GM03348 (cell line): ENCODE data around the gene NTM.

Experiments used
- DNase-seq: peaks from one replicate; pipeline ENCODE4 v3.0.0; 2012; ENCODE audit warnings: low spot score

NTM gene

DNA sequence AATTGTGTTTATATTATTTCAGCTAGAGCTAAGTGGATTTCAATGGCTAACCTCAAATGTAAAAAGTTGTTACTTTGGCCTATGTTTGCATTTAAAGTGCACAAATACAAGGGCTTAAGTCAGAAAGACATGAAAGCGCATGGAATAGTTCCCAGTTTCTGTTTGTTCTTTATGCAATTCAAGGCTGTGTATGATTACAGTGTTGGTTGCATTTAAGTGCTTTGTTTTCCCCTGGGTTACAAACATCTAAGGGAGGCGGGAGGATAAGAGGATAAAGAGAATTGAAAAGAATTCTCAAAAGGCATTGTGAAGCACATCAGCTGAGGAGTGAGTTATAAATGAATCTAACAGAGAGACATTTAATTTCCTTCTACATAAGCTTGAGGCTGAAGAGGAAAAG lies 453.4 kb downstream of the NTM start:
- DNase-seq: no peak

- DNase-seq: peak; percentile 55
These were observed 454.4 kb downstream of the NTM start for GRCh38 chr11:131824771-131825170.

DNA sequence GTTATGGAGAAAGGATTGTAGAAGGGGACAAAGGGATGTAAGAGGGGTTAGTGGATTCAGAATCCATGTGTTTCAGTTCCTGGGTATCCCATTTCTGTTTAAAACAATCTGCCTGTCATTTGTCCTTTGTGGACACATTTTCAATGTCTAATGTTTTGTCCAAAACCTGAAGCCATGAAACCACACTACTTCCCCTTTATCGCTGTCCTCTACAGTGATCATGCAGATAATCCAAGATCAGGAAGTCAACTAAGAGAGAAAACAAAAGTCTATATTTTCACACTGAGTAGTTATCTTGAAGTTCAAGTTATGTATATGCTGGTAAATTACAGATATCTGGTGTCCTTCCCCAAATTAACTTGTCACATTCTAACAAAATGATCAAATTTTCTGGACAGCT lies 457.0 kb downstream of the NTM start:
- no peak for DNase-seq

GRCh38 chr11:131829725-131830124 lies 459.3 kb downstream of the NTM start:
- DNase-seq: no peak

DNA sequence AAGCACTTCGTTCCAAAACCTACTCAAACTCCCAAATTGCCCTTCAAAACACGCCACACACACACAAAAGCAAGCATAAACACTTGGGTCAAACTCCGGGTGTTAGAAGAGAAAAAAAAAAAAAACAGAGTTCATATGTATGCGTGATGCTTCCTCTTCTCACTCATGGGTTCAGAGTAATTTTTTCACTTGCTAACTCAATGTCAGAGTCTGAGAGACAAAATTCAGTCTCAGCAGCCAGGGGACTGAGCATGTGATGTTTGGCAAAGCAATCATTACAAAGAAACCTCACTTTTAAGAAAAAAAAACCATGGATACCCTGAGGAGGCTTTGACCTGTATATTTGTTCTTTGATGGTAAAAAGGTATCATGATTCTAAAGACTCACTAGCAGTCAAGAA lies 461.7 kb downstream of the NTM start:
- no peak for DNase-seq

DNA sequence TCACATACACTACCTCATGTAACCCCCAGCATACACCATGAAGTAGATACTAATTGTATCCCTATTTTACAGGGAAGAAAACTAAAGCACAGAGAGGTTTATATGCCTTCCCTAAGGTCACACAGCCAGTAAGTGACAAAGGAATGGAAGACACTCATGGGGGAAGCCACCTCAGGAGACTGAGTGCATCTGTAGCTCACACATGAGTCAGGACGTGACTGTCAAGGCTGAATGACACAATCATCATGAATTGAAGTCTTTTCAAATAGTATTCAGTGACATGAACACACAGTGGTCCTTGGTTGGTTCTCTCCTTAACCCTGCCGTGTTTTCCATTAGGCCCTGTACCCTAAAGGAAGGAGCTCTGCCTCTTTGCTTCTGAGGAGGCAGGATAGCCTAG lies 463.0 kb downstream of the NTM start:
- DNase-seq: no peak

DNA sequence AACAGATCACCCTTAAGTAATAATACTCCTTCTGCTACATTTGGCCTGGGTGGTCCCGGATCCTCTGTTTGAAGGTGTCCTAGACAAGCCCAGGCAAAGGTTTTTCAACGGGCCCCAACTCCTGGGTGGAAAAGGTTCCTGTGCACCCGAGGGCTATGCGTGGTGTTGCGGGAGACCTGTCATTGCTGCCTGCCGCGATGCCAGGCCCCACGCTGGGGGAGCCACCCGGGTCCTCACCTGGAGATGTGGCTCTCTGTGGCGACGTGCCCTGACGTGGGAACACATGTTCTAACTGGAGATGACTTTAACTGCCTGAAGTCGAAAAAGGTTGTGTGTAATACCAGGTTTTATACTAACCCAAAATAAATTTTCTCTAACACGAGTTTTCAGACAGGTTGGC lies 467.1 kb downstream of the NTM start:
- no peak for DNase-seq

DNA sequence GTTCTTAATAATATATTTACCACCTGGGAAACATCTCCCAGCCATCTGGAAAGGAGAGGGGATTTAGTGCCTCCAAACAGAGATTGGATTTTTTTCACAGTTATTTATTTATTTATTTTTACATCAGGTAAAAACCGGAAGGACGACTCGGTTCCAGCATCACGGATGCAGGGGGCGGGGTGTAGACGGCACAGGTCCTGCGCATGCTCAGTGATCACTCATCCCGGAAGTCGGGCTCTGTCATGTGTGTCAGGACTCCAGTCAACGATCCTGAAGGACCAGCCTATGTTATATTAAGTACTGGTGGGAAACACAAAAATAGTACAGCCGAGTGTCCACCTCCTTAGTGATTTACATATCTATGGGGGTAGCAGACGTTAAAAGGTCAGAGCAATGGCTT lies 467.6 kb downstream of the NTM start:
- DNase-seq: no peak

- DNase-seq: no peak
These were observed 468.9 kb downstream of the NTM start for GRCh38 chr11:131839326-131839725.

DNA sequence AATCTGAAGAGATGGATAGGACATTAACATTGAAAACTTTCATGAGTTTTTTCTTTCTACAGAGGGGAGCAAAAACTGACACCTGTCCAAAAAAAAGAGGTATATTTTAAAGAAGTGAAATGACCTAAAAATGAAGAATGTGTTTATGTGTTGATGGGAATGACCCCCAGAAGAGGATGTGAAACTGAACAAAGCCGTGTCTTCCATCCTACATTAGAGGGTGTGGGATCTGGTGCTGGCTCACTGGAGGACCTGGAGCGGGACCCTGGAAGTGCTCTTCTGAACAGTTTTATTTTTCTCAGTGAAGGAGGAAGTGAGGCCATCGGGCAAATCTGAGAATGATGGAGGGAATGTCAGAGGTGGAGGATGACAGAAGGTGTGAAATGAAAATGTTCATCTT lies 470.1 kb downstream of the NTM start:
- no peak for DNase-seq

GRCh38 chr11:131841028-131841427 lies 470.6 kb downstream of the NTM start:
- DNase-seq: no peak

DNA sequence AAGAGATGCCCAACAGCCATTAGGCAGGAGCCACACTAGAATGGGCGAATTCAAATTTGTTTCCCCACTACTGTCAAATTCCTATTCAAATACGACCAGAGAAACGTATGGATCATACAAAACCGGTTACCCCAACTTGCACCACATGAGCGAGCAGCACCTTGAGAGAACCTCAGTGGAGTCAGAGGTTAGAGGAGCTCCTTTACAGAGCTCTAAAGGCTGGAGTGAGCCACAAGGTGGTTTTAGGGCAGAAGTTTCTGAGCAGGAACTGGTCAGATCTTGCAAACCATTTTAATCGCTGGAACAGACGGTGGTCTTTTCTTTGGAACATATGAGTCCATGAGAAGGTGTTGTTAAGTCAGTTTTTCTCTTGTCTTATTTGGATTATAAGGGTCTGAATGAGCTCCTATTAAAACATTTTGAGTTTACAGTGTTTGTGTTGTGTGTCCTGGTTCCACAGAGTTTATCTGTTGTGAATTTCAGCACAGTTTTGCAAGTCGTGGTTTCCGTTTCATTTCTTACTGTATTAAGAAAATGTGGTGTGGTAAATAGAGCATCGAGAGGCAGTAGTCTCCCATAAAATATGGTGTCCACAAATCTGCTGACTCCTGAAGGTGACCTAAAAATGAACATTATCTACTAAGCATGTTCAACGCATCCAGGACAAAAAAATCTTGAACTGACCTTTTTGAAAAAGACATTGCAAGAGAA lies 471.7 kb downstream of the NTM start:
- no peak for DNase-seq

DNA sequence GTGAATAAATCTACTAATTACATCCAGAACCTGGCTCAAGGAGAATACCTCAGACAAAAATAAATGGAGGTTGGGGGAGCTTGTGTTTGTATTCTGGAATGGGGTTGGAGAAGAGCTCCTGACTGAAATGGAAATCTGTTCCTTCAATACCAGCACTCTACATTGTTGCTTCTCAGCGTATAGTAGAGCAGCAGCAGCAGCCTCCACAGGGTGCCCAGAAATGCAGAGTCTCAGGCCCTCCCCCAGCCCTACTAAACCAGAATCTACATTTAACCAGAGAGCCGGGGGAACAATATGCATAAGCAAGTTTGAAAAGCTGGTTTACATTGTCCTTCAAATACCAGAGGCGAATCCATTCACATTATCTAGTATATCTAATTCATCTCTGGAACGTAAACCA lies 474.8 kb downstream of the NTM start:
- no peak for DNase-seq

DNA sequence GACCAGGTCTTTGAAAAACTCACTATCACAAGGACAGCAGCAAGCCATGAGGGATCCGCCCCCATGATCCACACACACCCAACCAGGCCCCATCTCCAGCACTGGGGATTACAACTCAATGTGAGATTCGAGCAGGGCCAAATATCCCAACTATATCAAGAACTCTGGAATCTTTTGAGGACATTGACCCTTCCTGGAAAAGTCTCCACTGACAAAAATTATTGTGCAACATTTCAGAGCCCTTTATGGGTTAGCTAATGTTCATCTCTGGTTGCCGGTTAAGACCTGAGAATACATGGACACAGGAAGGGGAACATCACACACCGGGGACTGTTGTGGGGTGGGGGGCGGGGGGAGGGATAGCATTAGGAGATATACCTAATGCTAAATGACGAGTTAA lies 479.1 kb downstream of the NTM start:
- no peak for DNase-seq

DNA sequence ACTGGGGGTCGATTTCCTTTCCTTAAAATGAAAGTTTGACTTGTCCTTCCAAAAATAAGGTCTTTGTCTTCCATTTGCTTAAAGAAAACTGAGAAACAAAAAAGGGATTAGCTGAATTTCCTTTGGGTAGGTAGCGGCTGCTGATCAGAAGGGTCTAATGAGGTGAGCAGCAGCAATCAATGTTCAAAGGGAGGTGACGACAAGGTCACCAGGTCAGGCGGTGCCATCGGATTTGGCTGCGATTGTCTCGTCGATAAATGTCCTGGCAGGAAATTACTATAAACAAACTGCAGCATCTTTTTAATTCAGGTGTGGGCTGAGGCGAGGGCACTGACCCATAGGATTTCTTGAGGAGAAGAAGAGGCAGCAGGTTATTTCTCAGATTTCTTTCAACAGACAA lies 480.1 kb downstream of the NTM start:
- no peak for DNase-seq

DNA sequence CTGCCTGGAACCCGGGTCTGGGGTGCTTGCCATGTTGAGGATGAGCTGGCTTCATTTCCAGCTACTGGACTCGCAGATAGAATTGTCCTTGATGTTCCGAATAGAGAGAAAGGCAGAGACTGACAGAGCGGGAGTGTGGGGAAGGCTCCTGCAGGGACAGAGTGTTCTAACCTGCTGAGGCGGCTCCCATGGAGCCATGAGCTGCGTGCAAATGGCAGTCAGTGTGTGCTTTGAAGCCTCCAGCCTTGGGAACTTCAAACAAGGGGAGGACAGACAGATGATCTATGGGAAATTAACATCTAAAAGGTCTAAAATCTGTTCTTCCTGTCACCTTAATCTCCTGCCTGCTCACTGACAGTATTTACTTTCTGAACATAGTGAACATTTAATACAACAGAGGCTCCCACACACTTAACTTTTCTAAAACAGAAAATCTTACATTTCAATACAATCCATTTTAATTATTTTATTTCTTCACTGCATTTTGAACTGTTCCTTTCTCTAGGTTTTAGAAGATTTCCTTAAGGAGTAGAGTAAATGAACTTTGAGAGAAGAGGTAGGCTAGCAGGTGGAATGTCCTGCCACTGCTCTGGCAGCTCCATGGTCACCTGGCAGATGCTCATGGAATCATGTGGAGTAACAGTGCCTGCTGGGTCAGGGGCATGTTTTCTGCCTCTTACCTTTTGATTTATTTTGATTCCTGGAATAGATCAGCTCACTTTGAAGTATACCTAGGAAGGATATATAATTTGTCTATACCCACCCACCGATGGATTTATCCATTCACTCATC lies 481.7 kb downstream of the NTM start:
- no peak for DNase-seq

- no peak for DNase-seq
These were observed 482.3 kb downstream of the NTM start for GRCh38 chr11:131852757-131853156.

- no peak for DNase-seq
These were observed 484.0 kb downstream of the NTM start for GRCh38 chr11:131854391-131854790.

- DNase-seq: no peak
These were observed 484.9 kb downstream of the NTM start for GRCh38 chr11:131855320-131855719.

DNA sequence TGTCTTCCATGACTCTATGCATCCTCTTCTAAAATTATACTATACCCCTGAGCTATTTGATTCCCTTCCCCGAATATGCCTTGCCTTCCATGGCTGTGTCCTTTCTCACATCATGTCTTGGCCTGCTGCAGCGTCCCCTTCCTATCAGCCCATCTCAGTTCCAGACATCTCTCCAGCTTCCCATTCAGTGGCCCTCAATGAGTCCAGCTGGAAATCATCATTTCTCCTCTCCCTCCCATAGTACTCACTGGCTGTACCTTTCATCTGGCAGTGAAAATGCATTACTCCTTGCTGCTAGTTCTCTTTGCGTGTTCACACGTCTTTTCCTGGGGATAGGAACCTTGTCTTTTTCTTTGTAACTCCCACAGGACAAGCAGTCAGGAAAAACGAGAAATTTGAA lies 486.8 kb downstream of the NTM start:
- DNase-seq: no peak

GRCh38 chr11:131858505-131858904 lies 488.1 kb downstream of the NTM start:
- no peak for DNase-seq

DNA sequence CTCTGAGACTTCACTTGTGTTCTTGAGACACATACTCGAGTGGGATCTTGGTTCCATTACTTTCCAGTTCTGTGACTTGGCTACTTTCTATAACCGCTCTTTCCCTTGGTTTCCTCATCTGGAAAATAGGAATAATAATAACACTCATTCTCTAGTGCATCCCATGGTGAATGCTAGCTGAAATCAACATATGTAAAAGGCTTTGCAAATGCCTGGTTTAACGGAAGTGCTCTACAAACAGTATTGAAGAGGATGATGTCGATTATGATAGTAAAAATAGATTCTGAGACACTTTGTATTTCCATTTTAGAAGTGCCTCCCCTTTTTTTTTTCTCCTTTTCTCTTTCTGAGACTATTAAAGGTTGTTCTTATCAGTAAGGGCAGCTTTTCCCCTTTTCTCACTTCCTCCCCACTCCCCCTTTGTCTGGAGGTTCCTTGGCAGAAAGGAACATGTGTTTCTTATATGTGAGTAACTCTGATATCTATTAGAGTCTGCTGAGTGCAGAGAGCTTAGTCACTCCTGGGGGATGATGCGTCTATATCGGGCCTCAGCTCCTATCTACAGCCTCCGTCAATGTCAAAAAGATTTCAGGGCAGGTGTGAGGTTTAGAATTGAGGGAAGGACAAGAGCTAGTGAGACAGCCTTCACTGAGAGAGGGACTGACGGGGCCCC lies 489.3 kb downstream of the NTM start:
- DNase-seq: peak; percentile 60

DNA sequence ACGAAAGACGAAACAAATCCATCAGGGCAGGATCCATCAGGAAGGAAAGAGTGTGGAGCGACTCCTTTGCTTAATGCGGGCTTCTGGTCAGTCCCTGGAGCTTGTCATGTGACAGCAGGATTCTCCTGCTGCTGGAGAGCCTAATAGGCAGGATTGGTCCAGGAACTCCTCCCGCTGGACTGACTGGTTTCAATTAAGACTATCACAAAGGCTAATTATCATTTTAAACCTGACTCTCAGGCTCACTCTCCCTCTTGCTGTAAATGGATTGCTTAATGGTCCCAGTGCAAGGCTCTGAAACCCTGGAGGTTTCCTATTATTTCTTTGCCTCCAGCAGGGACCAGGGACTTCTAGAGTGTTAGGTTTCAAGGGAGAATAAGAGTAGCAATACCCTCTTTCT lies 493.8 kb downstream of the NTM start:
- no peak for DNase-seq
